GM21360 (cell line): ENCODE data around the gene LRFN2.

Experiments
- ATAC-seq: cut with Tn5 transposase; IDR thresholded peaks from one replicate; pipeline ENCODE4 v1.9.1; 2021; ENCODE audit warnings: mild to moderate bottlenecking, moderate library complexity; ENCODE audit not compliant: unreplicated experiment

The LRFN2 gene

GRCh38 chr6:40480678-40481077 lies 106.5 kb downstream of the LRFN2 start:
- no peak for ATAC-seq

GRCh38 chr6:40479706-40480105 lies 107.5 kb downstream of the LRFN2 start:
- no peak for ATAC-seq

- no peak for ATAC-seq
Observed at GRCh38 chr6:40477246-40478126, 109.7 kb downstream of the LRFN2 start.

- ATAC-seq, result no peak
Observed at GRCh38 chr6:40476673-40477072, 110.5 kb downstream of the LRFN2 start.

GRCh38 chr6:40474937-40475336 lies 112.2 kb downstream of the LRFN2 start:
- ATAC-seq, result no peak

GRCh38 chr6:40473026-40473425 lies 114.1 kb downstream of the LRFN2 start:
- ATAC-seq, result no peak

GRCh38 chr6:40472353-40472752 lies 114.8 kb downstream of the LRFN2 start:
- ATAC-seq, result no peak

- ATAC-seq, result no peak
Observed at GRCh38 chr6:40471243-40471642, 115.9 kb downstream of the LRFN2 start.

GRCh38 chr6:40469323-40469722 lies 117.8 kb downstream of the LRFN2 start:
- ATAC-seq, result no peak

GRCh38 chr6:40466986-40467539 lies 120.1 kb downstream of the LRFN2 start:
- ATAC-seq, result no peak

GRCh38 chr6:40461643-40462042 lies 125.5 kb downstream of the LRFN2 start:
- ATAC-seq, result no peak

GRCh38 chr6:40460380-40460779 lies 126.8 kb downstream of the LRFN2 start:
- ATAC-seq, result no peak

GRCh38 chr6:40457261-40457660 lies 129.9 kb downstream of the LRFN2 start:
- no peak for ATAC-seq

- ATAC-seq, result no peak
Observed at GRCh38 chr6:40456390-40457013, 130.7 kb downstream of the LRFN2 start.

GRCh38 chr6:40455686-40456389 lies 131.3 kb downstream of the LRFN2 start:
- no peak for ATAC-seq

- ATAC-seq, result no peak
Observed at GRCh38 chr6:40450483-40450882, 136.7 kb downstream of the LRFN2 start.

- ATAC-seq, result no peak
Observed at GRCh38 chr6:40444811-40445210, 142.4 kb downstream of the LRFN2 start.

- ATAC-seq, result no peak
Observed at GRCh38 chr6:40444312-40444711, 142.9 kb downstream of the LRFN2 start.

GRCh38 chr6:40443842-40444241 lies 143.3 kb downstream of the LRFN2 start:
- no peak for ATAC-seq

- ATAC-seq, result no peak
Observed at GRCh38 chr6:40442591-40442990, 144.6 kb downstream of the LRFN2 start.

- no peak for ATAC-seq
Observed at GRCh38 chr6:40441150-40441549, 146.0 kb downstream of the LRFN2 start.
